ENCODE results near the gene NEO1.

NEO1 gene

GRCh38 chr15:73244333-73244732 is 192.1 kb downstream of the NEO1 start:
- no peak overlapping the region for H3K4me3 ChIP-seq (ENCODE audit: low read length)
- no peaks in the 10 kb centered on the region for H3K27me3 ChIP-seq (replicated peaks; ENCODE audit: control insufficient read depth, insufficient read depth, low read length)
- no peaks in the 10 kb centered on the region for H3K9me3 ChIP-seq (ENCODE audit: control insufficient read depth, low read length)
- H3K9ac ChIP-seq (ENCODE audit: low read length): no peak overlapping the region
- no peaks in the 10 kb centered on the region for H3K4me1 ChIP-seq (ENCODE audit: control insufficient read depth, insufficient read depth, low read length)
- DNase-seq (ENCODE audit: low read depth): no peak
- peaks cover 4% of the 10 kb centered on the region for H3K36me3 ChIP-seq (ENCODE audit: control insufficient read depth, insufficient read depth, low read length, severe bottlenecking)

GRCh38 chr15:73246439-73246838 is 194.2 kb downstream of the NEO1 start:
- no peak overlapping the region for H3K9ac ChIP-seq (ENCODE audit: low read length)
- peaks cover 4% of the 10 kb centered on the region for H3K36me3 ChIP-seq (ENCODE audit: control insufficient read depth, insufficient read depth, low read length, severe bottlenecking)
- H3K27me3 ChIP-seq (replicated peaks; ENCODE audit: control insufficient read depth, insufficient read depth, low read length): no peaks in the 10 kb centered on the region
- no peak for DNase-seq (ENCODE audit: low read depth)
- H3K4me1 ChIP-seq (ENCODE audit: control insufficient read depth, insufficient read depth, low read length): no peaks in the 10 kb centered on the region
- H3K9me3 ChIP-seq (ENCODE audit: control insufficient read depth, low read length): no peaks in the 10 kb centered on the region
- H3K4me3 ChIP-seq (ENCODE audit: low read length): no peak overlapping the region

DNA sequence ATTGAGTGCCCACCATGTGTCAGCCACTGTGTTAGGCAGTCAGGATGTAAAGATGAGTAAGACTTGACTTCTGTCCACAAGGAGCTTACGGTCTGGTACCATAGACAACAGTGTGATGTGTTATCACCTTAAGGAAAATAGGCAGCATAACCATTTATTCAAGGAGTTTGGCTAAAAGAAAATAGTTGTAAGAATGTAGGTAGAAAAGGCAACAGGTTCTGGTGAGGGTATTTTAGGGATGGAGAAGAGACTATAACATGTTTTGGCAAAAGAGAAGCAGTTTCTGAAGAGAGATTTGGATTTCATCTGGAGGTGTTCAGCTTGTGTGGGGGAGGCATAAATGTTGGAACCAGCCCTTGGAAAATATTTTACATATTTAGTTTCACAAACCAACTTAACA is 194.6 kb downstream of the NEO1 start:
- Histone ChIP-seq H3K27me3 (replicated peaks; ENCODE audit: control insufficient read depth, insufficient read depth, low read length) (no peaks in the 10 kb centered on the region), H3K9me3 (ENCODE audit: control insufficient read depth, low read length) (no peaks in the 10 kb centered on the region), H3K36me3 (ENCODE audit: control insufficient read depth, insufficient read depth, low read length, severe bottlenecking) (peaks cover 4% of the 10 kb centered on the region), H3K4me3 (ENCODE audit: low read length) (no peak overlapping the region), H3K9ac (ENCODE audit: low read length) (no peak overlapping the region), H3K4me1 (ENCODE audit: control insufficient read depth, insufficient read depth, low read length) (no peaks in the 10 kb centered on the region)
- DNase-seq (ENCODE audit: low read depth): no peak

DNA sequence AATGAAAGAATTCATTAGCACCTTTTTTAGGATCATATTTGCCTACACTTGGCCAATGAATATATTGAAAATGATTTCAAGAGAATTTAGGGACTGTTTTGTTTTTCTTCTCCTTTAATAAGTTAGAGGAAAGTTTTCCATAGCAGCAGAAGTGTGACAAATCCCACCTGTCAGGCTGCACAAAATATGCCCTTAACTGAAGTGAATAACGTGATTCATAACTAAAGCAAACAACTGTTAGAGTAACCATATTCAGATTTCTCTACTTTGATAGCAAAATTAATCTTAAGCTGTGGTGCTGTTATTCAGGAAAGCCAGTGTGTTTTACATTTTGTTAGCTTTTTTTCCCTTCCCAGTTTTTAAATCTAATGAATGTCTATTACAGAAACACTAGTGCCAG is 195.1 kb downstream of the NEO1 start:
- Histone ChIP-seq H3K27me3 (replicated peaks; ENCODE audit: control insufficient read depth, insufficient read depth, low read length) (no peaks in the 10 kb centered on the region), H3K4me3 (ENCODE audit: low read length) (no peak overlapping the region), H3K4me1 (ENCODE audit: control insufficient read depth, insufficient read depth, low read length) (no peaks in the 10 kb centered on the region), H3K9ac (ENCODE audit: low read length) (no peak overlapping the region), H3K9me3 (ENCODE audit: control insufficient read depth, low read length) (no peaks in the 10 kb centered on the region), H3K36me3 (ENCODE audit: control insufficient read depth, insufficient read depth, low read length, severe bottlenecking) (peaks cover 4% of the 10 kb centered on the region)
- DNase-seq (ENCODE audit: low read depth): no peak

GRCh38 chr15:73249499-73249898 is 197.2 kb downstream of the NEO1 start:
- Histone ChIP-seq H3K36me3 (ENCODE audit: control insufficient read depth, insufficient read depth, low read length, severe bottlenecking) (peaks cover 4% of the 10 kb centered on the region), H3K4me1 (ENCODE audit: control insufficient read depth, insufficient read depth, low read length) (no peaks in the 10 kb centered on the region), H3K4me3 (ENCODE audit: low read length) (no peak overlapping the region), H3K9ac (ENCODE audit: low read length) (no peak overlapping the region), H3K9me3 (ENCODE audit: control insufficient read depth, low read length) (no peaks in the 10 kb centered on the region), H3K27me3 (replicated peaks; ENCODE audit: control insufficient read depth, insufficient read depth, low read length) (no peaks in the 10 kb centered on the region)
- no peak for DNase-seq (ENCODE audit: low read depth)

DNA sequence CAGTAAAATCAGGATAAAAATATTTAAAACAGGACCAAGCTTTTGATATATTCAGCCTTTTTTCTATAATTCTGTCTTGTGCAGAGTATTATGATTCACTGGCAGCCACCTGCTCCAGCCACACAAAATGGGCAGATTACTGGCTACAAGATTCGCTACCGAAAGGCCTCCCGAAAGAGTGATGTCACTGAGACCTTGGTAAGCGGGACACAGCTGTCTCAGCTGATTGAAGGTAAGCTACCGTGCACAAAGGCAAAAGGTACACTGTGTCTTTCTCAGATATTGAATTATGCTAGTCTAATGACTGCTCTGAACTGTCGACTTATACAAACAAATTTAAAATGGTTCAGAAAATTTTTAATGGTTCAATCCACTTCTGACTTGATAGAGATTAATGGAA is 202.3 kb downstream of the NEO1 start:
- Histone ChIP-seq H3K36me3 (ENCODE audit: control insufficient read depth, insufficient read depth, low read length, severe bottlenecking) (peaks cover 13% of the 10 kb centered on the region), H3K9ac (ENCODE audit: low read length) (no peak overlapping the region), H3K4me1 (ENCODE audit: control insufficient read depth, insufficient read depth, low read length) (no peaks in the 10 kb centered on the region), H3K9me3 (ENCODE audit: control insufficient read depth, low read length) (no peaks in the 10 kb centered on the region), H3K27me3 (replicated peaks; ENCODE audit: control insufficient read depth, insufficient read depth, low read length) (no peaks in the 10 kb centered on the region), H3K4me3 (ENCODE audit: low read length) (no peak overlapping the region)
- no peak for DNase-seq (ENCODE audit: low read depth)

- Histone ChIP-seq H3K36me3 (ENCODE audit: control insufficient read depth, insufficient read depth, low read length, severe bottlenecking) (peaks cover 21% of the 10 kb centered on the region), H3K4me1 (ENCODE audit: control insufficient read depth, insufficient read depth, low read length) (no peaks in the 10 kb centered on the region), H3K27me3 (replicated peaks; ENCODE audit: control insufficient read depth, insufficient read depth, low read length) (no peaks in the 10 kb centered on the region), H3K9me3 (ENCODE audit: control insufficient read depth, low read length) (no peaks in the 10 kb centered on the region), H3K9ac (ENCODE audit: low read length) (no peak overlapping the region), H3K4me3 (ENCODE audit: low read length) (no peak overlapping the region)
- DNase-seq (ENCODE audit: low read depth): no peak
Observed at GRCh38 chr15:73258271-73259108, 206.2 kb downstream of the NEO1 start.

GRCh38 chr15:73264881-73265280 is 212.6 kb downstream of the NEO1 start:
- Histone ChIP-seq H3K36me3 (ENCODE audit: control insufficient read depth, insufficient read depth, low read length, severe bottlenecking) (peaks cover 11% of the 10 kb centered on the region), H3K9ac (ENCODE audit: low read length) (no peak overlapping the region), H3K4me3 (ENCODE audit: low read length) (no peak overlapping the region), H3K9me3 (ENCODE audit: control insufficient read depth, low read length) (no peaks in the 10 kb centered on the region), H3K27me3 (replicated peaks; ENCODE audit: control insufficient read depth, insufficient read depth, low read length) (no peaks in the 10 kb centered on the region), H3K4me1 (ENCODE audit: control insufficient read depth, insufficient read depth, low read length) (no peaks in the 10 kb centered on the region)
- DNase-seq (ENCODE audit: low read depth): no peak

DNA sequence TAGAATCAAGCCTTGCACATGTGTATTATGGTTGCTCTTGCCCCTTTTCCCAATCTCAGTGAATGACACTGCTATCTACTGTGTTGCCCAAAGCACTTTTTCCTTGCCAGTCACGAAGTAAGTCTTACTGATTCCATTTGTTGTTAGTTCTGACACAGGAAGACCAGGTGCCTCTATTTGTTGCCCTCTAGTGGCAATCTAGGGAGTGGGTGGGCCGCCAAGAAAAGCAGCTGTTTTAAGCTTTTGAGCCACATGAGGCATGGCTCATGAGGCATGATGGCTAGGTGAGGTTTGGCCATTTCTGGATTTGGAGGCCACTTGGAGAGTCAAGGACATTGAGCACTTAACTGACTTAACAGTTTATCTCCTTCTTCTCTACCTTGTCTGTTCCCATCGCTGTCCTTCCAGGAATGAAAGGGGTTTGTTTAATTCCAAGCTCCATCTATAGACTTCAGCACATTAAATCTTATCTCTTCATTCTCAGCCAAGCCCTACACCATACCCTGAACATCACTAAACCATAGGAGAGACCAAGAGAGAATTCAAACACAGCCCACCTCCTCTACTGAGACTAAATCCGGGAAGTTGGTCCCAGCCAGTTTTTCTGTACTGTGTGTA is 213.4 kb downstream of the NEO1 start:
- DNase-seq (ENCODE audit: low read depth): no peak
- peaks cover 18% of the 10 kb centered on the region for H3K36me3 ChIP-seq (ENCODE audit: control insufficient read depth, insufficient read depth, low read length, severe bottlenecking)
- no peaks in the 10 kb centered on the region for H3K27me3 ChIP-seq (replicated peaks; ENCODE audit: control insufficient read depth, insufficient read depth, low read length)
- no peak overlapping the region for H3K9ac ChIP-seq (ENCODE audit: low read length)
- H3K9me3 ChIP-seq (ENCODE audit: control insufficient read depth, low read length): no peaks in the 10 kb centered on the region
- no peak overlapping the region for H3K4me3 ChIP-seq (ENCODE audit: low read length)
- peaks cover 6% of the 10 kb centered on the region for H3K4me1 ChIP-seq (ENCODE audit: control insufficient read depth, insufficient read depth, low read length)

- peaks cover 17% of the 10 kb centered on the region for H3K36me3 ChIP-seq (ENCODE audit: control insufficient read depth, insufficient read depth, low read length, severe bottlenecking)
Observed at GRCh38 chr15:73268457-73268856, 216.2 kb downstream of the NEO1 start.

DNA sequence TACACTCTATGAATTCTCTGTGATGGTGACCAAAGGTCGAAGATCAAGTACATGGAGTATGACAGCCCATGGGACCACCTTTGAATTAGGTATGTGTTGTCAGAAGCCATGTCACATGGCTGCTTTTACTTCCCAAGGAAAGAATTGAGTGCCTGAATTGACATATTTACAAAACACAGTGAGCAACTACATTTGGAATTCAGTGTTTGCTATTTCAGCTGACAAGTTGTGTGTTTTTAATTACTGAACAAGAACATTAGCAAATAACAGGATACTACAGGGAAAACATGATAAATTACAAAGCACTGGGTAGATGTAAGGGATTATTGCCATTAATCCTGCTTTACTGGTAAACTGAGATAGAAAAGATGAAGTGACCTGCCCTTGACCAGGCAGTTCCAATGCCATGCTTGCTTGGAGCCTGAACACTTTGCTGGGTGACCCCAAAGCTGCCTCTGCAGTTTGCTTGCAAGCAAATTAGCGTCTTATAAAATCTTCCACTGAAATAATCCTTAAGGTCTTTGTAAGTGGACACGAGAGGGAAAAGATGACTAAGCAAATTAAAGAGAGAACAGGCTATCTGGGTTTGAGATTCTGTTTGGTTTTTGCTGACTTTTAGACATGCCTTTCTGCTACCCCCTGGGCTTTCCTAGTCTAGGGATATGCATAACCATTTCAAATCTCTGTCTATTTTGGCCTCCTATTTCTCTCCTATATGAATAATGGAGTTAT is 218.3 kb downstream of the NEO1 start:
- Histone ChIP-seq H3K36me3 (ENCODE audit: control insufficient read depth, insufficient read depth, low read length, severe bottlenecking) (peaks cover 17% of the 10 kb centered on the region), H3K9me3 (ENCODE audit: control insufficient read depth, low read length) (no peaks in the 10 kb centered on the region), H3K9ac (ENCODE audit: low read length) (no peak overlapping the region), H3K4me1 (ENCODE audit: control insufficient read depth, insufficient read depth, low read length) (peaks cover 9% of the 10 kb centered on the region), H3K27me3 (replicated peaks; ENCODE audit: control insufficient read depth, insufficient read depth, low read length) (no peaks in the 10 kb centered on the region), H3K4me3 (ENCODE audit: low read length) (no peak overlapping the region)
- peak; percentile 36 for DNase-seq (ENCODE audit: low read depth)

More at GRCh38 chr15:73268457-73268856, 216.2 kb downstream of the NEO1 start:
- H3K4me1 ChIP-seq (ENCODE audit: control insufficient read depth, insufficient read depth, low read length): peaks cover 9% of the 10 kb centered on the region
- DNase-seq (ENCODE audit: low read depth): no peak
- H3K9me3 ChIP-seq (ENCODE audit: control insufficient read depth, low read length): no peaks in the 10 kb centered on the region
- H3K27me3 ChIP-seq (replicated peaks; ENCODE audit: control insufficient read depth, insufficient read depth, low read length): no peaks in the 10 kb centered on the region
- H3K9ac ChIP-seq (ENCODE audit: low read length): no peak overlapping the region
- H3K4me3 ChIP-seq (ENCODE audit: low read length): no peak overlapping the region
